GM19395 (cell line): ENCODE measurements around the gene GPC5.

ENCODE experiments used
- ATAC-seq: cut with Tn5 transposase; IDR thresholded peaks from one replicate; pipeline ENCODE4 v1.9.1; 2021; ENCODE audit warnings: mild to moderate bottlenecking, moderate library complexity; ENCODE audit not compliant: unreplicated experiment

GPC5 gene

DNA sequence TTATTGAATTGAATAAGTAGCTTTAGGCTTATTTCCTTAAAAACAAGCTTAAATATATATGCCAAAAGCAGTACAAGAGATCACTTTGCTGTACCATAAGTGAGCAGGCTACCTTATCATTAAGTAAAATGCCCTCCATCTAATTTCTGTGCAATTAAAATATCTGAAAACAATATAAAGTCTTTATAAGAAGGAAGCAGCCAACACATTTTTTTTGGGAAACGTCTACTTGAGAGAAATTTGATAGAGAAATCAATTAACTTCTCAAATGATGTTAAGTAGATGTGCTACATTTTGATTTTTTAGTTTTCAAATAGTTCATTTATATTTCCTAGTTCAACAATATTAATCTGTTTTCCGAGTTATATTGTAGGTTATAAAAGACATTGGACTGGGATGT lies 52.5 kb downstream of the GPC5 start:
- no peak for ATAC-seq

GRCh38 chr13:91454666-91455065 lies 56.2 kb downstream of the GPC5 start:
- no peak for ATAC-seq

DNA sequence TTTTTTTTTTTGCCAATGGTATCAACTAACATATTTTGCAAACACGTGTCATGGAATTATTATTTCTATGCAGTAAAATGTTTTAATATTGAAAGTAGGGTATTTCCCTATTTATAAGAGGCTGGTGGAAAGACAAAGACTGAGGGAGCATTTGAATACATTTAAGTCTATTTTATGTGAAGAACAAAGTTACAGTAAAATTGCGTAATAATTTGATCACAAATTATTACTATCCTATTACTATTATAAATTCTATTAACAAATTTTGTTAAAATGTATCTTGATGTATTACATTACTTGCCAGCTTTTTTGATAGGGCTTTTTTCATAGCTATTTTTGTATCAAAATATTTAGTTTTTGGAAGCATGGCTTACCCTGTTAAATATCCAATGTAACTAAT lies 58.4 kb downstream of the GPC5 start:
- no peak for ATAC-seq

- ATAC-seq, result no peak
These were observed 61.1 kb downstream of the GPC5 start for GRCh38 chr13:91459485-91459884.

GRCh38 chr13:91464336-91464735 lies 65.9 kb downstream of the GPC5 start:
- no peak for ATAC-seq

DNA sequence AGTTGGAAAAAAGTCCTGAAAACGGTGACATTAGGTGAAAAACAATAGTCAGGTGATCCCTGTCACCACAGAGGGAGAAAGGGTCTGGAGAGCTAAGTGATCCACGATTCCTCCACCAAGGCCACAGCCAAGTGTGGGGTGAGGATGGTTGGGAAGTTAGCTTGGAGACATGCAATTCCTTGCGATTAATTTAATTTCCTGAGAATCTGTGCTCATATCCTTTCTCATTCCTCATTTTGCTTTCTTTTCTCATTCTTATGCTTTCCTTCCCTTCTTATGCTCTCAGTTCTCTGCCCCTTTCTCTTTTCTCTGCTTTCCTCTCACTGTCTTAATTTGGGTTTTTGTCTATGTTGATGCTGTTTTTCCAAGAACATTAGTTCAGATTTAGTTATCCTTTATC lies 68.8 kb downstream of the GPC5 start:
- ATAC-seq, result no peak

GRCh38 chr13:91468301-91468700 lies 69.9 kb downstream of the GPC5 start:
- ATAC-seq, result no peak

DNA sequence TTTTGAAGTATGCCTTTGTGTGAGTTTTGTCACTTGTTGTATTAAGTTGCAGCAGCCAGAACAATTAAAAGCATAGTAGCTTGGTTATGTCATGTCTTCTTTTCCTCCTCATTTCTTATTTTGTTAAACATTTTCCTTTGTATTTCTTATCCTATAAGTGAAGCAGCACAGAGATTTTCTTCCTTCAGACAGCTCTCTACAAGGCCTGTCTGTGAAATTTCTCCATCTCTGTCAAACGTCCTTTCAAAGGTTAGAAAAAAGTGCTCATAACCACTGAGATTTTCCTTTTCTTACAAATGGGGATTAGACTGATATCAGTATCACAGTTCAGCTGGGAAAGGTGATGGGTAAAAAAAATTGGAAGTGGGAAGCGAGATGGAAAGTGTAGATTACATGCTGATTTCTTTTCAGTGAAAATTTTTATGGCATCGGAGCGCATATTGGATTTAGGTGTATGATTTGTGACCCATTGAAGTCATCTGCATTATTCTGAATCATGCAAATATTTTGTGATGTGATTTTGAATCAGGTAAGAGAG lies 71.7 kb downstream of the GPC5 start:
- no peak for ATAC-seq

GRCh38 chr13:91470681-91471080 lies 72.3 kb downstream of the GPC5 start:
- ATAC-seq, result no peak

- no peak for ATAC-seq
These were observed 84.0 kb downstream of the GPC5 start for GRCh38 chr13:91482427-91482826.

- no peak for ATAC-seq
These were observed 93.6 kb downstream of the GPC5 start for GRCh38 chr13:91491980-91492379.

- ATAC-seq, result no peak
These were observed 95.0 kb downstream of the GPC5 start for GRCh38 chr13:91493442-91493841.

DNA sequence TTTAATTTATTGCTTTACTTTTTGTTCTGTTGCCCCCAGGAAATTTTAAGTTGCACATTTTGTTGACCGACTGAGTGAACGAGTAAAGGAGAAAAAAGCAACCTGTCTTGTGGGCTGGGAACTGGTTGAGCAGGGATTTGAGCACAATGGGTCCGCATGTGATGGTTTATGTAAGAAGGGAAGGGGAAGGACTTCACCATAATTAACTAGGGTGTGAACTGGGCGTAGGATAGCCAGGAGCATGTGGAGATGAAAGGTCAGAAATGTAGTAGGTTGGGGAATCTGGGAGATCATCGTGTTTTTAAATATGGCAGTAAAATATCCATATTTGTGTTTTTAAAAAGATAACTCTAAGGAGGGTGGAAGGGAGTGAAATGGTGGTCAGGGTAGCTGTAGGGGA lies 99.9 kb downstream of the GPC5 start:
- ATAC-seq, result no peak

DNA sequence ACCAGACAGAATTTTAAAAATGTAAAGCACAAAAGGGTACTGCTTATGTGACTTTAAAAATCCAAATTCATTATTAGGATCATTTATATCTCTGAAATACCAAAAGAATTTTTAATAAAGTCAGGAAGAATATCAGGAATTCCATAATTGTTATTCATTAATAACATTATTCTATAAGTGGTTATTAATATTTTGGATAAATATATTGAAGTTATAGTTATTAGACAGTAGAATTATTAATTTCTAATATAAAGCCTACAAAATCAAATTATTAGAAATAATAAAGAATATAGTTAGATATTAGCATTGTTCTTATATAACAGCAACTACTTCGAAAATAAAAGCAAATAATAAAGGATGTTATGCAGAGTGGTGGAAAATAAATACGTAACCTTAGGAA lies 105.8 kb downstream of the GPC5 start:
- ATAC-seq, result no peak

GRCh38 chr13:91506759-91507158 lies 108.3 kb downstream of the GPC5 start:
- ATAC-seq, result no peak

DNA sequence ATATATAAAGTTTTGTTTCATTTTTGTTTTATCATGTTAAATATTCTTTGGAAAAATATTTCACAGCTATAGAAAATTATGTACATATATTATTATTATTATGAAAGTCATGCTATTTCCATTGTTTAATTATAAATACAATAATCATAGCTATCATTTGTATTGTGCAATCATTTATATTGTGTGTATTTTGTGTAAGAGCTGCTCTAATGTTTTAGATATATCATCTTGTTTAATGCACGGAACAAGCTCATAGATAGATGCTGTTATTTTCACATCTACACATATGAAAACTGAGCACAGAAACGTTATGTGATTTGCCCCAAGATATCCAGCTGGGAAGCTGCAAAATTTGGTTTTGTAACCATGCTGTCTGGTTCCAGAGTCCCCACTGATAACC lies 111.6 kb downstream of the GPC5 start:
- no peak for ATAC-seq

- no peak for ATAC-seq
These were observed 115.4 kb downstream of the GPC5 start for GRCh38 chr13:91513790-91514189.

- ATAC-seq, result no peak
These were observed 118.4 kb downstream of the GPC5 start for GRCh38 chr13:91516799-91517198.

DNA sequence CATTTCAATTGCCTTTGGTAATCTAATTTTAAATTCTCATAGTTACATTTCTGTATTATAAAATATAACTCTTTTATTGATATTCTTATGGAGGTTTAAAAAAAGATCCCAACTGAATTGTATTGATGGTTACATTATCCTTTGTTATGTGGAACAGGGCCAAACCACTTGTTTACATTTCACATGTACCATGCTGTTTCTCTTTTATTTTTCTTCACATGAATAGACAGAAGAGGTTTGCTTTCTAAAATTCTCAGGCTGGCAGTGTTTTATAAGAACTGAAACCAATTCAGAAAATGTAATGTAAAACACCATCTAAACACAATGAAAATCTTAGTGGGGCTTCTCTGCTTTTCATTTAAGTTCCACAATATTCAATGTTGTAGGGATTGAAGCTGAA lies 122.5 kb downstream of the GPC5 start:
- ATAC-seq, result no peak

- ATAC-seq, result no peak
These were observed 124.7 kb downstream of the GPC5 start for GRCh38 chr13:91523116-91523515.

GRCh38 chr13:91526543-91527033 lies 128.2 kb downstream of the GPC5 start:
- no peak for ATAC-seq

DNA sequence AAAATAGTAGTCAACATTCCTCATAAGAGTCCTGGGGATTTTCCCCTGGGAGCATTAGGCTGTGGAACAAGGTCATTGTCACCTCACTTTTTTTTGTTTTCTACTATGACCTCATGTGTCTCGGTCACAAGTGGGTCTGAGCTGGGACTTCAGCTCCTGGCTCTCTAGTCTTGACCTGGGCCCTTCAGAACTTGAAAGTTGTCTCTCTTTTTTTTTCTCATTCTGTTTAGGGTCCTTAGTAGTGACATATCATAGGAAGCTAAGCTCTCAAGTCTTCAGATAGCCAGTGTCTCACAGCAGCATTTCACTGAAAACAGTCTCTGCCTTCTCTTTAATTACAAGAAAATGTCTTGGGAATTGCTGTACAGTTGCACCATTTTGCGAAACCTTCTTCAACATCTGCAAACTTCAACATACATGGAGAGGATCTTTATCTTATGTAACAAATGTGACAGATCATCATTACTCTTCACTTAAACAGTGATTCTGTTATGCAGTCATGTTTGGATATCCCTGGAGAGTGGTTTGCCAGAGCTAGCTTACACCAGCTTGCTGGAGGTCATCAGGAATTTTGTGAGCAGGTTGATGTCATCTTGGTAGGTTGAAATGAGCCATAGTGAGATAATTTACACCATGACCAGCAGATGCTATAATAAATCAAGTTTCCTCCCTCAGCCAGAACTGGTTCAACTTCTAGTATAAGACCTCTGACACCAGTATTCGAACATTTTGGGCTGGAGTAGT lies 131.5 kb downstream of the GPC5 start:
- ATAC-seq, result no peak

GRCh38 chr13:91531646-91532045 lies 133.2 kb downstream of the GPC5 start:
- no peak for ATAC-seq
